Colon (tissue), 2 donors: ENCODE results near the gene UBAP1.
"Not testable (repeated sequence)": the region's sequence is repeated elsewhere in the genome, so short reads cannot be mapped to it uniquely, and the experiment has no call there.

ENCODE experiments used
- FAIRE-seq: peaks from 2 replicates; lab custom pipeline; 2012; peaks lifted over from hg19 to GRCh38; lab: Jason Lieb, UNC
- donor health status: control.
- donor health status: control.

UBAP1 gene

GRCh38 chr9:34224349-34224748 is 45.5 kb downstream of the UBAP1 start:
- no peak for FAIRE-seq

GRCh38 chr9:34226144-34226760 is 47.4 kb downstream of the UBAP1 start:
- not testable (repeated sequence) for FAIRE-seq

GRCh38 chr9:34227445-34227844 is 48.6 kb downstream of the UBAP1 start:
- FAIRE-seq: no peak

GRCh38 chr9:34230556-34230955 is 51.7 kb downstream of the UBAP1 start:
- no peak for FAIRE-seq

- no peak for FAIRE-seq
Measured at GRCh38 chr9:34232201-34232600, 53.4 kb downstream of the UBAP1 start.

GRCh38 chr9:34233672-34234071 is 54.8 kb downstream of the UBAP1 start:
- no peak for FAIRE-seq

GRCh38 chr9:34237836-34238235 is 59.0 kb downstream of the UBAP1 start:
- no peak for FAIRE-seq

- no peak for FAIRE-seq
Measured at GRCh38 chr9:34240006-34240405, 61.2 kb downstream of the UBAP1 start.

GRCh38 chr9:34242830-34243229 is 64.0 kb downstream of the UBAP1 start:
- FAIRE-seq: no peak

GRCh38 chr9:34245212-34245611 is 66.4 kb downstream of the UBAP1 start:
- not testable (repeated sequence) for FAIRE-seq

- FAIRE-seq: no peak
Measured at GRCh38 chr9:34246453-34246852, 67.6 kb downstream of the UBAP1 start.

- FAIRE-seq: not testable (repeated sequence)
Measured at GRCh38 chr9:34247782-34248181, 68.9 kb downstream of the UBAP1 start.

- no peak for FAIRE-seq
Measured at GRCh38 chr9:34249274-34249673, 70.4 kb downstream of the UBAP1 start.

GRCh38 chr9:34250721-34251120 is 71.9 kb downstream of the UBAP1 start:
- FAIRE-seq: no peak

- no peak for FAIRE-seq
Measured at GRCh38 chr9:34252016-34252415, 73.2 kb downstream of the UBAP1 start.

GRCh38 chr9:34252670-34253459 is 74.0 kb downstream of the UBAP1 start:
- no peak for FAIRE-seq

GRCh38 chr9:34253460-34253837 is 74.6 kb downstream of the UBAP1 start:
- FAIRE-seq: no peak

GRCh38 chr9:34254141-34254913 is 75.5 kb downstream of the UBAP1 start:
- no peak for FAIRE-seq

GRCh38 chr9:34254966-34255825 is 76.4 kb downstream of the UBAP1 start:
- FAIRE-seq: no peak

- no peak for FAIRE-seq
Measured at GRCh38 chr9:34256104-34256503, 77.3 kb downstream of the UBAP1 start.

- no peak for FAIRE-seq
Measured at GRCh38 chr9:34256987-34257585, 78.2 kb downstream of the UBAP1 start.

GRCh38 chr9:34259315-34259714 is 80.5 kb downstream of the UBAP1 start:
- no peak for FAIRE-seq
